Osteoblast (primary cell): ENCODE measurements around the gene PDE1C. TPM values are rescaled to one million over a fixed set of nuclear protein-coding genes. Genes with fewer than 3 reads are reported as not detected.

ENCODE experiments used
- DNase-seq: peaks from one replicate; pipeline ENCODE4 v3.0.0; 2011; ENCODE audit warnings: low spot score, mixed read lengths; ENCODE audit not compliant: insufficient read length; ENCODE audit errors: missing footprints
- H2AFZ ChIP-seq: 2 replicates; pipeline ENCODE4 v1.6.0; 2011; ENCODE audit warnings: mild to moderate bottlenecking, low read length
- H3K27ac ChIP-seq: 2 replicates; pipeline ENCODE4 v1.5.1; 2011; ENCODE audit warnings: mild to moderate bottlenecking, low read depth, low read length, moderate library complexity
- H3K27me3 ChIP-seq: 2 replicates; pipeline ENCODE4 v1.6.0; 2012; ENCODE audit warnings: mild to moderate bottlenecking, control low read depth, inconsistent platforms, low read length, moderate library complexity; ENCODE audit not compliant: insufficient read depth
- H3K36me3 ChIP-seq: 2 replicates; pipeline ENCODE4 v1.5.1; 2011; ENCODE audit warnings: mild to moderate bottlenecking, low read length, control low read depth, moderate library complexity; ENCODE audit not compliant: insufficient read depth
- H3K4me1 ChIP-seq: 2 replicates; pipeline ENCODE4 v1.5.1; 2011; ENCODE audit warnings: mild to moderate bottlenecking, low read length, control low read depth, moderate library complexity; ENCODE audit not compliant: insufficient read depth
- H3K4me2 ChIP-seq: 2 replicates; pipeline ENCODE4 v1.6.0; 2011; ENCODE audit warnings: mild to moderate bottlenecking, low read length; ENCODE audit not compliant: insufficient read depth
- H3K4me3 ChIP-seq: fragments of 200-600 bp; sonication (generic); 3 replicates; pipeline ENCODE4 v1.5.1; 2012; ENCODE audit warnings: mild to moderate bottlenecking, low read length, inconsistent platforms; ENCODE audit not compliant: insufficient read depth
- H3K79me2 ChIP-seq: 2 replicates; pipeline ENCODE4 v1.6.0; 2012; ENCODE audit warnings: mild to moderate bottlenecking, low read length, control low read depth, inconsistent platforms; ENCODE audit not compliant: insufficient read depth
- H3K9me3 ChIP-seq: 2 replicates; pipeline ENCODE4 v1.5.1; 2011; ENCODE audit warnings: low read depth, low read length, control low read depth
- H4K20me1 ChIP-seq: 2 replicates; pipeline ENCODE4 v1.6.0; 2012; ENCODE audit warnings: mild to moderate bottlenecking, low read length, control low read depth; ENCODE audit not compliant: insufficient read depth
- CTCF ChIP-seq: IDR thresholded peaks from 2 replicates; pipeline ENCODE4 v1.5.1; 2011; ENCODE audit warnings: mild to moderate bottlenecking, low read depth, low read length, moderate library complexity; ENCODE audit errors: extremely low read depth
- total RNA-seq: library from RNA; depleted of rRNA; stranded (reverse); fragments of >200 nt; gene quantifications from 2 replicates; pipeline ENCODE4 v1.2.3, GENCODE V29; 2012

Gene PDE1C
- total RNA-seq, 1 donor = 149 TPM

- Histone ChIP-seq H3K4me3 (no peak overlapping the region), H3K9me3 (no peaks in the 10 kb centered on the region), H3K79me2 (no peaks in the 10 kb centered on the region), H3K36me3 (peaks cover 4% of the 10 kb centered on the region), H3K27ac (no peak overlapping the region), H4K20me1 (no peaks in the 10 kb centered on the region), H3K4me2 (no peak overlapping the region), H3K27me3 (no peaks in the 10 kb centered on the region), H2AFZ (no peak overlapping the region), H3K4me1 (peaks cover 7% of the 10 kb centered on the region)
- TF ChIP-seq CTCF = no peak
- DNase-seq = no peak
These were observed 294.7 kb downstream of the PDE1C start for GRCh38 chr7:31775556-31775955.

- peaks cover 7% of the 10 kb centered on the region for H3K4me1 ChIP-seq
- TF ChIP-seq CTCF = no peak
These were observed 298.0 kb downstream of the PDE1C start for GRCh38 chr7:31772211-31772610.

GRCh38 chr7:31767686-31768358 is 302.4 kb downstream of the PDE1C start:
- Histone ChIP-seq H3K27me3 (no peaks in the 10 kb centered on the region), H3K79me2 (no peaks in the 10 kb centered on the region), H3K4me3 (no peak overlapping the region), H4K20me1 (no peaks in the 10 kb centered on the region), H3K36me3 (no peaks in the 10 kb centered on the region), H3K27ac (no peak overlapping the region), H3K4me2 (no peak overlapping the region), H3K9me3 (no peaks in the 10 kb centered on the region), H2AFZ (no peak overlapping the region), H3K4me1 (no peaks in the 10 kb centered on the region)
- no peak for TF ChIP-seq CTCF
- DNase-seq = no peak

More at GRCh38 chr7:31772211-31772610, 298.0 kb downstream of the PDE1C start:
- Histone ChIP-seq H3K36me3 (peaks cover 4% of the 10 kb centered on the region), H3K27me3 (no peaks in the 10 kb centered on the region), H3K27ac (no peak overlapping the region), H3K4me2 (no peak overlapping the region), H2AFZ (no peak overlapping the region), H3K9me3 (no peaks in the 10 kb centered on the region), H3K79me2 (no peaks in the 10 kb centered on the region), H3K4me3 (no peak overlapping the region), H4K20me1 (no peaks in the 10 kb centered on the region)
- no peak for DNase-seq

GRCh38 chr7:31764462-31764861 is 305.7 kb downstream of the PDE1C start:
- Histone ChIP-seq H2AFZ (no peak overlapping the region), H3K27ac (no peak overlapping the region), H3K4me3 (no peak overlapping the region), H3K36me3 (no peaks in the 10 kb centered on the region), H3K4me1 (no peaks in the 10 kb centered on the region), H3K9me3 (no peaks in the 10 kb centered on the region), H3K4me2 (no peak overlapping the region), H3K79me2 (no peaks in the 10 kb centered on the region), H4K20me1 (no peaks in the 10 kb centered on the region), H3K27me3 (no peaks in the 10 kb centered on the region)
- peak; percentile 62 for DNase-seq
- no peak for TF ChIP-seq CTCF
